ENCODE data around the gene NEDD1. TPM values are rescaled to one million over a fixed set of nuclear protein-coding genes. Genes with fewer than 3 reads are reported as not detected.

The NEDD1 gene
- total RNA-seq, 4 donors from 2014 or later = 20.4 to 33.4 (median 24.5) TPM

GRCh38 chr12:96892104-96892503 is 15.0 kb upstream of the NEDD1 start:
- Histone ChIP-seq H3K36me3 (no peaks in the 10 kb centered on the region), H3K4me3 (no peak overlapping the region), H3K4me1 (peaks cover 0 to under 1% (median 0%) of the 10 kb centered on the region in 4 donors), H3K27ac (no peak overlapping the region), H3K9me3 (no peaks in the 10 kb centered on the region), H3K27me3 (no peaks in the 10 kb centered on the region)
- WGBS, 2 donors = 65 to 72% methylated on average over 3 of the region's 3 CpGs
- no peak for TF ChIP-seq EP300 (IDR thresholded peaks at IDR 0.05)
- no peak for DNase-seq (ENCODE audit: low spot score in 2 of 2)

GRCh38 chr12:96897421-96897820 is 9.6 kb upstream of the NEDD1 start:
- no peaks in the 10 kb centered on the region for H3K9me3 ChIP-seq
- H3K27ac ChIP-seq = no peak overlapping the region
- no peaks in the 10 kb centered on the region for H3K4me1 ChIP-seq
- H3K4me3 ChIP-seq = no peak overlapping the region
- TF ChIP-seq POLR2A (IDR thresholded peaks at IDR 0.05) (no peak), CTCF (IDR thresholded peaks at IDR 0.05) (no peak), EP300 (IDR thresholded peaks at IDR 0.05) (no peak)
- no peak for DNase-seq (ENCODE audit: low spot score in 2 of 2)
- 53 to 57% methylated on average over 3 of the region's 3 CpGs for WGBS, 2 donors
- H3K27me3 ChIP-seq = no peaks in the 10 kb centered on the region
- H3K36me3 ChIP-seq = no peaks in the 10 kb centered on the region

- TF ChIP-seq CTCF (IDR thresholded peaks at IDR 0.05) = no peak
- TF ChIP-seq EP300 (IDR thresholded peaks at IDR 0.05) = no peak
- no peak for TF ChIP-seq POLR2A (IDR thresholded peaks at IDR 0.05)
- H3K9me3 ChIP-seq = no peaks in the 10 kb centered on the region
- no peaks in the 10 kb centered on the region for H3K27me3 ChIP-seq
- peaks cover 0 to 3% (median 0%) of the 10 kb centered on the region in 4 donors for H3K4me1 ChIP-seq
- H3K27ac ChIP-seq = no peak overlapping the region
- DNase-seq (ENCODE audit: low spot score in 2 of 2) = no peak
- H3K36me3 ChIP-seq = no peaks in the 10 kb centered on the region
- H3K4me3 ChIP-seq = no peak overlapping the region
Observed at GRCh38 chr12:96901175-96901574, 5.9 kb upstream of the NEDD1 start.

GRCh38 chr12:96902076-96902475 is 5.0 kb upstream of the NEDD1 start:
- Histone ChIP-seq H3K27me3 (no peaks in the 10 kb centered on the region), H3K9me3 (no peaks in the 10 kb centered on the region), H3K4me1 (peaks cover 0 to 6% (median 0%) of the 10 kb centered on the region in 4 donors), H3K27ac (no peak overlapping the region), H3K4me3 (no peak overlapping the region), H3K36me3 (no peaks in the 10 kb centered on the region)
- no peak for DNase-seq (ENCODE audit: low spot score in 2 of 2)
- TF ChIP-seq CTCF (IDR thresholded peaks at IDR 0.05) = no peak
- TF ChIP-seq EP300 (IDR thresholded peaks at IDR 0.05) = no peak
- TF ChIP-seq POLR2A (IDR thresholded peaks at IDR 0.05) = no peak
- 76 to 81% methylated on average over 4 of the region's 4 CpGs for WGBS, 2 donors

GRCh38 chr12:96906498-96906848 is 584 bp upstream of the NEDD1 start:
- WGBS, 2 donors = 40 to 44% methylated on average over 9 of the region's 9 CpGs
- H3K27ac ChIP-seq = peak overlapping the region; percentile 89 to 96 (median 93)
- no peak for TF ChIP-seq POLR2A (IDR thresholded peaks at IDR 0.05)
- TF ChIP-seq CTCF (IDR thresholded peaks at IDR 0.05) = no peak
- TF ChIP-seq EP300 (IDR thresholded peaks at IDR 0.05) = no peak

More at GRCh38 chr12:96906498-96906848, 584 bp upstream of the NEDD1 start:
- Histone ChIP-seq H3K27me3 (no peaks in the 10 kb centered on the region), H3K4me3 (peak overlapping the region; percentile 64 to 99 (median 87)), H3K36me3 (no peaks in the 10 kb centered on the region), H3K4me1 (peaks cover 0 to 29% (median 8%) of the 10 kb centered on the region in 4 donors), H3K9me3 (no peaks in the 10 kb centered on the region)
- no peak for DNase-seq (ENCODE audit: low spot score in 2 of 2)
